SU-DHL-6 (cell line): Measurements from ENCODE around the gene MLLT10.
"Not testable (repeated sequence)": the region's sequence is repeated elsewhere in the genome, so short reads cannot be mapped to it uniquely, and the experiment has no call there.

Experiments used
- H2AFZ ChIP-seq: fragments of 200-600 bp; sonication (generic); 2 replicates; pipeline ENCODE4 v1.6.1; 2014; ENCODE audit warnings: low read depth, mild to moderate bottlenecking, moderate library complexity, mixed read lengths, antibody characterized with exemption, low read length; ENCODE audit not compliant: severe bottlenecking
- H3F3A ChIP-seq: fragments of 200-600 bp; shearing (Covaris generic); 2 replicates; pipeline ENCODE4 v1.6.0; 2016; ENCODE audit warnings: antibody characterized with exemption, mild to moderate bottlenecking; ENCODE audit not compliant: insufficient read depth
- H3K27ac ChIP-seq: fragments of 200-600 bp; sonication (generic); 2 replicates; pipeline ENCODE4 v1.5.1; 2016; ENCODE audit warnings: low read depth, mild to moderate bottlenecking, low read length, moderate library complexity, mixed read lengths
- H3K27me3 ChIP-seq: fragments of 200-600 bp; sonication (generic), shearing (Covaris generic); 2 replicates; pipeline ENCODE4 v1.6.0; 2014; ENCODE audit warnings: mild to moderate bottlenecking, low read length
- H3K36me3 ChIP-seq: fragments of 200-600 bp; sonication (generic); 2 replicates; pipeline ENCODE4 v1.6.1; 2014; ENCODE audit warnings: mild to moderate bottlenecking, low read length, mixed read lengths
- H3K4me2 ChIP-seq: fragments of 300-600, 200-600 bp; shearing (Covaris generic), sonication (generic); 2 replicates; pipeline ENCODE4 v1.6.0; 2014; ENCODE audit warnings: low read length, low read depth, mild to moderate bottlenecking; ENCODE audit not compliant: poor library complexity, severe bottlenecking
- H3K4me3 ChIP-seq: fragments of 200-600 bp; sonication (generic); 2 replicates; pipeline ENCODE4 v1.5.1; 2014; ENCODE audit warnings: antibody characterized with exemption, low read length, mild to moderate bottlenecking, mixed read lengths; ENCODE audit not compliant: insufficient read depth, poor library complexity, severe bottlenecking
- H3K79me2 ChIP-seq: fragments of 200-600 bp; sonication (generic); 2 replicates; pipeline ENCODE4 v1.6.1; 2014; ENCODE audit warnings: mild to moderate bottlenecking, low read length, moderate library complexity; ENCODE audit not compliant: insufficient read depth
- H3K9ac ChIP-seq: fragments of 200-600 bp; sonication (generic); 2 replicates; pipeline ENCODE4 v1.7.0; 2014; ENCODE audit warnings: mild to moderate bottlenecking, low read length
- H3K9me2 ChIP-seq: fragments of 200-600 bp; sonication (generic); replicated peaks from 2 replicates; pipeline ENCODE4 v1.6.1; 2014; ENCODE audit warnings: low read length; ENCODE audit not compliant: insufficient read depth
- H3K9me3 ChIP-seq: fragments of 200-600 bp; sonication (generic); 2 replicates; pipeline ENCODE4 v1.6.1; 2014; ENCODE audit warnings: low read length, mixed read lengths; ENCODE audit not compliant: insufficient read depth
- H4K20me1 ChIP-seq: fragments of 200-600 bp; sonication (generic); 2 replicates; pipeline ENCODE4 v1.6.1; 2014; ENCODE audit warnings: low read depth, mild to moderate bottlenecking, antibody characterized with exemption, low read length, moderate library complexity, mixed read lengths
- CTCF ChIP-seq: fragments of 200-600 bp; sonication (generic); IDR thresholded peaks from one replicate; pipeline ENCODE4 v1.5.1; 2017; ENCODE audit warnings: antibody characterized with exemption, mild to moderate bottlenecking, low read length, moderate library complexity; ENCODE audit not compliant: insufficient read depth, poor library complexity, severe bottlenecking
- EZH2phosphoT487 ChIP-seq: fragments of 200-600 bp; sonication (generic), shearing (Covaris generic); conservative IDR thresholded peaks from 2 replicates; pipeline ENCODE4 v1.6.1; 2018; ENCODE audit warnings: mild to moderate bottlenecking, antibody characterized with exemption, low read length, moderate library complexity, mixed read lengths

MLLT10 gene

DNA sequence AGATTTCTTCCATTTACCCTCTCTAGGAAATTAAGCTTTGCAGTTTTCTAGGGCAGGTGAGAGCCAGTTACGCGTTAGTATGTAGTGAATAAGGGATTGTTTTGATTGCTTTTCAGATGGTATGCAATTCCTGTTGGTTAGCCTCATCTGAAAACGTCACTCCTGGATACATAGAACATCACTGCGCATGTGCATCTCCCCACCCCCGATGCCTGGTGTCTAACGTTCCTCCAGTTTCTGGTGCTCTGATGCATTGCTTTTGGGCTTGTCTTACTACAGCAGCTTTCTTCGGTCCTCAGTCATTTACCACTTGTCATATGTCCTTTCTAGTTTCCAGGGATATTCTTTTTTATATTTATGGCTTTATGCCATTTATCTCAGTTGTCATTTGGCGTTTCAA, 22.5 kb downstream of the MLLT10 start:
- H3K9me2 ChIP-seq = no peaks in the 10 kb centered on the region
- H3K79me2 ChIP-seq = peaks cover 66% of the 10 kb centered on the region

DNA sequence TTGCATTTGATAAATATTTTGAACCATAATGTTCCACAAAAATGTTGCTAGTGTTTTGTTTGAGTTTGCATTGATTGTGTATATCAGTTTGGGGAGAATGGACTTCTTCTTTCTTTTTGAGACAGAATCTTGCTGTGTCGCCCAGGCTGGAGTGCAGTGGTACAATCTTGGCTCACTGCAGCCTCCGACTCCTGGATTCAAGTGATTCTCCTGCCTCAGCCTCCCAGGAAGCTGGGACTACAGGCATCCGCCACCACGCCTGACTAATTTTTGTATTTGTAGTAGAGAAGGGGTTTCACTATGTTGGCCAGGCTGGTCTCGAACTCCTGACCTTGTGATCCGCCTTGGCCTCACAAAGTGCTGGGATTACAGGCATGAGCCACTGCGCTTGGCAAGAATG, 25.0 kb downstream of the MLLT10 start:
- not testable (repeated sequence) for H3K27ac ChIP-seq, H3K9me3 ChIP-seq, H3K27me3 ChIP-seq, H4K20me1 ChIP-seq, H3K36me3 ChIP-seq, H3K9ac ChIP-seq, H2AFZ ChIP-seq, H3K4me2 ChIP-seq, H3K4me3 ChIP-seq, H3F3A ChIP-seq, H3K9me2 ChIP-seq
- peaks cover 70% of the 10 kb centered on the region for H3K79me2 ChIP-seq

More for the DNA sequence above, 22.5 kb downstream of the MLLT10 start:
- Histone ChIP-seq H3K27ac (no peak overlapping the region), H3K4me2 (no peak overlapping the region), H3F3A (peaks cover 4% of the 10 kb centered on the region; the same call in 1 of the 2 replicates), H3K9ac (no peak overlapping the region), H4K20me1 (no peaks in the 10 kb centered on the region), H3K27me3 (no peaks in the 10 kb centered on the region), H3K36me3 (peaks cover 2% of the 10 kb centered on the region; the same call in 1 of the 2 replicates), H2AFZ (no peak overlapping the region), H3K4me3 (no peak overlapping the region), H3K9me3 (no peaks in the 10 kb centered on the region)
- TF ChIP-seq EZH2phosphoT487 = no peak
- TF ChIP-seq CTCF = no peak

DNA sequence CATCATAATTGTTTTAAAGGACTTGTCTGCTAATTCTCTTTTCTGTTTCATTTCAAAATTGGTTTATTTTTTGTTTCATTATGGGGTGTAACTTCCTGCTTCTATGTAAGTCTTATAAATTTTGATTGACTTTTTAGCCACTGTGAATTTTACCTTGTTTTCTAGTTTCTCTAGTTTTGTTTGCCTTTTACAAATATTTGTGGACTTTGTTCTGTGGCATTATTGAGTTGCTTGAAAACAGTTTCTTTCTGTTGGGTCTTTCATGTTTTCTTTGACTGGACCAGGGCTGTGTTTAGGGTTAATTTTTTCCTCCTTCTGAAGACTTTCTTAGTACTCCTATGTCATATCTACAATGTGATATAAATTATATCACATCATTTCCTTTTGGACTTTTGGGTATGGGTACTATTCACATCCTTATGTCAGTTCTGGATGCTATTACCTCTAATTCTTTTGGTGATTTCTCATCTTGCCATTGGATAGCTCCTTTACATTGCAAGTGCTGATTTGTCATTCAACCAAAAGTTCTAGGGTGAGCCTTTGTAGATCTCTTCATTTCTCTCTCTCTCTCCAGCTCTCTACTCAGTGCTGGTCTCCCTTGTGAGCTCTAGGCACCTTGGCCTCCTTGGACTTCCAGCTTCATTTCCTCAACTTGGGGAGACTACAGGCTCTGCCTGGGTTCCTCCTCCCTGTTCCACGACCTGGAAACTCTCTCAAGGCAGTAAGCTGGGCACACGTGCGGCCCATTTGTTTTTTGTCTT, 36.9 kb downstream of the MLLT10 start:
- Histone ChIP-seq H3K9me3 (no peaks in the 10 kb centered on the region), H2AFZ (no peak overlapping the region), H3K27me3 (no peaks in the 10 kb centered on the region), H3K27ac (no peak overlapping the region), H3F3A (peaks cover 8% of the 10 kb centered on the region; the same call in 1 of the 2 replicates), H3K9me2 (no peaks in the 10 kb centered on the region), H3K36me3 (peaks cover 8% of the 10 kb centered on the region), H3K4me3 (no peak overlapping the region), H3K9ac (no peak overlapping the region), H4K20me1 (no peaks in the 10 kb centered on the region; the same call in 1 of the 2 replicates), H3K4me2 (no peak overlapping the region), H3K79me2 (peaks cover 91% of the 10 kb centered on the region)
- TF ChIP-seq CTCF = no peak
- no peak for TF ChIP-seq EZH2phosphoT487

- no peak overlapping the region for H2AFZ ChIP-seq
- H3K4me2 ChIP-seq = no peak overlapping the region
- H3K9me2 ChIP-seq = no peaks in the 10 kb centered on the region
- no peak overlapping the region for H3K27ac ChIP-seq
- H3K27me3 ChIP-seq = no peaks in the 10 kb centered on the region
- peaks cover 8% of the 10 kb centered on the region; the same call in 1 of the 2 replicates for H3F3A ChIP-seq
- H3K9ac ChIP-seq = no peak overlapping the region
- H4K20me1 ChIP-seq = no peaks in the 10 kb centered on the region; the same call in 1 of the 2 replicates
- H3K79me2 ChIP-seq = peaks cover 87% of the 10 kb centered on the region
- H3K36me3 ChIP-seq = peaks cover 8% of the 10 kb centered on the region
- no peak overlapping the region for H3K4me3 ChIP-seq
- H3K9me3 ChIP-seq = no peaks in the 10 kb centered on the region
- TF ChIP-seq CTCF = no peak
- no peak for TF ChIP-seq EZH2phosphoT487
Observed at GRCh38 chr10:21572578-21572977, 38.5 kb downstream of the MLLT10 start.

DNA sequence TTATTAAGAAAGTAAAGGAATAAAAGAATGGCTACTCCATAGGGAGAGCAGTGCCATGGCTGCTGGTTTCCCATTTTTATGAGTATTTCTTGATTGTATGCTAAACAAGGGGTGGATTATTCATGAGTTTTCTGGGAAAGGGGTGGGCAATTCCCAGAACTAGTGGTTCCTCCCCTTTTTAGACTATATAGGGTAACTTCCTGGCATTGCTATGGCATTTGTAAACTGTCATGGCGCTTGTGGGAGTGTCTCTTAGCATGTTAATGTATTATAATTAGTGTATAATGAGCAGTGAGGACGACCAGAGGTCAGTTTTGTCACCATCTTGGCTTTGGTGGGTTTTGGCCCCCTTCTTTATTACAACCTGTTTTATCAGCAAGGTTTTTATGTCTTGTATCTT, 40.5 kb downstream of the MLLT10 start:
- not testable (repeated sequence) for H3K36me3 ChIP-seq, H2AFZ ChIP-seq, H4K20me1 ChIP-seq, H3F3A ChIP-seq, H3K27me3 ChIP-seq, H3K9me2 ChIP-seq, H3K4me3 ChIP-seq, H3K9me3 ChIP-seq, H3K4me2 ChIP-seq, H3K27ac ChIP-seq, H3K9ac ChIP-seq
- peaks cover 88% of the 10 kb centered on the region for H3K79me2 ChIP-seq
